Esophagus squamous epithelium (tissue), 5 donors: Measurements from ENCODE around the gene POLRMT. TPM values are rescaled to one million over a fixed set of nuclear protein-coding genes. Genes with fewer than 3 reads are reported as not detected.

Experiments
- DNase-seq: peaks from one replicate; lab custom pipeline; 2025; lab: John Stamatoyannopoulos, UW
- H3K27ac ChIP-seq, 4 donors: fragments of 200-600 bp; sonication (generic); one replicate each; pipeline ENCODE4 v1.5.1; 2016 to 2019; ENCODE audit warnings: mild to moderate bottlenecking in 1 of 4
- H3K27me3 ChIP-seq, 4 donors: fragments of 200-600 bp; sonication (generic); 1 replicate in 3 of 4; 2 replicates in 1 of 4; pipeline versions ENCODE4 v1.5.1 to v1.6.0; 2017 to 2021; ENCODE audit warnings: antibody characterized with exemption in 1 of 4
- H3K36me3 ChIP-seq, 3 donors: fragments of 200-600 bp; sonication (generic); one replicate each; pipeline ENCODE4 v1.5.1; 2016 to 2019
- H3K4me1 ChIP-seq, 3 donors: fragments of 200-600 bp; sonication (generic); one replicate each; pipeline ENCODE4 v1.5.1; 2017 to 2019
- H3K4me3 ChIP-seq, 4 donors: fragments of 200-600 bp; sonication (generic); 1 replicate in 3 of 4; 2 replicates in 1 of 4; pipeline ENCODE4 v1.5.1; 2016 to 2019; ENCODE audit warnings: mild to moderate bottlenecking in 2 of 4, moderate library complexity in 1 of 4
- H3K9me3 ChIP-seq, 3 donors: fragments of 200-600 bp; sonication (generic); one replicate each; pipeline ENCODE4 v1.5.1; 2016 to 2019
- CTCF ChIP-seq, 6 experiments: fragments of 450-650 bp in 4 of 6; fragments of 200-600 bp in 2 of 6; sonication (generic) in 2 of 6; IDR thresholded peaks; one replicate each; pipeline ENCODE4 v1.5.1; 2016 to 2019; ENCODE audit warnings: antibody characterized with exemption in 6 of 6, mild to moderate bottlenecking in 4 of 6, moderate library complexity in 4 of 6
- POLR2A ChIP-seq, 4 donors: fragments of 450-650 bp; IDR thresholded peaks; one replicate each; pipeline ENCODE4 v1.6.1; 2017; ENCODE audit warnings: antibody characterized with exemption in 4 of 4, mild to moderate bottlenecking in 4 of 4, moderate library complexity in 3 of 4
- WGBS, 2 donors: methylation state at CpG; one replicate each; pipeline ENCODE4 v1.1.5; 2018; 5-methylcytosine and 5-hydroxymethylcytosine counted together
- intact Hi-C: fragments of 100-400 bp; cut with DNase I; formaldehyde crosslinking; loops from one replicate; pipeline ENCODE4 v1.15.0; 2022
- total RNA-seq, 4 donors: library from RNA; depleted of rRNA; stranded (reverse); fragments of >200 nt; gene quantifications; one replicate each; pipeline ENCODE4 v1.1.0, GENCODE V29; 2016
- donor health status: DM: yes; HTN: yes; CAD: no.

POLRMT gene
- 10 to 100 TPM; 23.5 to 32.3 (median 25.0) TPM for total RNA-seq

- H3K27me3 ChIP-seq = no peaks in the 10 kb centered on the region
- peak within 1 kb of the TSS; percentile 74 to 89 (median 78) for H3K27ac ChIP-seq
- no peaks in the 10 kb centered on the region for H3K9me3 ChIP-seq
- intact Hi-C loops = no loop called here
- peak; percentile 89 for DNase-seq
- 0% methylated on average over 6 to 25 of the region's 67 CpGs for WGBS, 2 donors
- H3K4me3 ChIP-seq = peak within 1 kb of the TSS; percentile 70 to 95 (median 86)
- peaks cover 19 to 31% (median 20%) of the 10 kb centered on the region in 3 donors for H3K4me1 ChIP-seq
- peaks cover 0 to 38% (median 12%) of the 10 kb centered on the region in 3 donors for H3K36me3 ChIP-seq
- TF ChIP-seq CTCF (IDR thresholded peaks at IDR 0.05) = peak in 2 of 6 experiments; percentile 27 to 31
- peak in 2 of 4 donors; percentile 39 to 42 for TF ChIP-seq POLR2A (IDR thresholded peaks at IDR 0.05)
These were observed at the start of gene POLRMT for GRCh38 chr19:633068-633785. POLRMT (minus strand) TSS chr19:633537; CDS start chr19:633512, 25 bp downstream.

- WGBS, 2 donors = 38 to 60% methylated on average over 1 to 5 of the region's 25 CpGs
- Histone ChIP-seq H3K27me3 (peaks cover 0 to 2% (median 0%) of the 10 kb centered on the region in 4 donors), H3K36me3 (no peaks in the 10 kb centered on the region), H3K4me1 (peaks cover 13 to 33% (median 18%) of the 10 kb centered on the region in 3 donors), H3K9me3 (no peaks in the 10 kb centered on the region), H3K27ac (no peak overlapping the region), H3K4me3 (no peak overlapping the region)
- intact Hi-C loops = no loop called here
- no peak for DNase-seq
- TF ChIP-seq CTCF (IDR thresholded peaks at IDR 0.05) = no peak
- TF ChIP-seq POLR2A (IDR thresholded peaks at IDR 0.05) = no peak
These were observed 49.5 kb upstream of the POLRMT start for GRCh38 chr19:682678-683320.

GRCh38 chr19:681029-682019 lies 48.0 kb upstream of the POLRMT start:
- Histone ChIP-seq H3K4me1 (peaks cover 27 to 48% (median 31%) of the 10 kb centered on the region in 3 donors), H3K36me3 (no peaks in the 10 kb centered on the region), H3K27me3 (peaks cover 0 to 17% (median 0%) of the 10 kb centered on the region in 4 donors), H3K4me3 (peak overlapping the region; percentile 27 to 95 (median 74)), H3K27ac (peak overlapping the region; percentile 91 to 98 (median 96)), H3K9me3 (no peaks in the 10 kb centered on the region)
- intact Hi-C loops = no loop called here
- 47 to 60% methylated on average over 8 to 17 of the region's 54 CpGs for WGBS, 2 donors
- DNase-seq = no peak
- TF ChIP-seq POLR2A (IDR thresholded peaks at IDR 0.05) = no peak
- TF ChIP-seq CTCF (IDR thresholded peaks at IDR 0.05) = no peak

GRCh38 chr19:680287-681028 lies 47.1 kb upstream of the POLRMT start:
- peak overlapping the region; percentile 91 to 98 (median 96) for H3K27ac ChIP-seq
- intact Hi-C loops = no loop called here
- peak; percentile 97 for DNase-seq
- H3K27me3 ChIP-seq = peaks cover 0 to 24% (median 0%) of the 10 kb centered on the region in 4 donors
- H3K36me3 ChIP-seq = no peaks in the 10 kb centered on the region
- H3K4me3 ChIP-seq = peak overlapping the region; percentile 57 to 95 (median 92)
- H3K4me1 ChIP-seq = peaks cover 33 to 57% (median 36%) of the 10 kb centered on the region in 3 donors
- 0% methylated on average over 4 to 7 of the region's 70 CpGs for WGBS, 2 donors
- H3K9me3 ChIP-seq = no peaks in the 10 kb centered on the region
- peak in 2 of 4 donors; percentile 92 to 93 for TF ChIP-seq POLR2A (IDR thresholded peaks at IDR 0.05)
- peak; percentile 14 to 58 (median 49) for TF ChIP-seq CTCF (IDR thresholded peaks at IDR 0.05)
